Measurements from ENCODE around the gene SPAG5.

- TF ChIP-seq CTCF (IDR thresholded peaks at IDR 0.05) (no peak), EP300 (IDR thresholded peaks at IDR 0.05) (no peak), POLR2A (IDR thresholded peaks at IDR 0.05) (no peak)
Observed at GRCh38 chr17:28624148-28624547, 25.3 kb upstream of the SPAG5 start.

Data from tibial nerve (tissue), 4 donors.